Measurements from ENCODE around the gene HOOK2. TPM values are rescaled to one million over a fixed set of nuclear protein-coding genes. Genes with fewer than 3 reads are reported as not detected.

HOOK2 gene
- total and polyA plus RNA-seq, 2 of the 13 experiments (the other 11 are each of a cell fraction or from before 2014, with no cell fraction given): 9.2 to 12.9 TPM

DNA sequence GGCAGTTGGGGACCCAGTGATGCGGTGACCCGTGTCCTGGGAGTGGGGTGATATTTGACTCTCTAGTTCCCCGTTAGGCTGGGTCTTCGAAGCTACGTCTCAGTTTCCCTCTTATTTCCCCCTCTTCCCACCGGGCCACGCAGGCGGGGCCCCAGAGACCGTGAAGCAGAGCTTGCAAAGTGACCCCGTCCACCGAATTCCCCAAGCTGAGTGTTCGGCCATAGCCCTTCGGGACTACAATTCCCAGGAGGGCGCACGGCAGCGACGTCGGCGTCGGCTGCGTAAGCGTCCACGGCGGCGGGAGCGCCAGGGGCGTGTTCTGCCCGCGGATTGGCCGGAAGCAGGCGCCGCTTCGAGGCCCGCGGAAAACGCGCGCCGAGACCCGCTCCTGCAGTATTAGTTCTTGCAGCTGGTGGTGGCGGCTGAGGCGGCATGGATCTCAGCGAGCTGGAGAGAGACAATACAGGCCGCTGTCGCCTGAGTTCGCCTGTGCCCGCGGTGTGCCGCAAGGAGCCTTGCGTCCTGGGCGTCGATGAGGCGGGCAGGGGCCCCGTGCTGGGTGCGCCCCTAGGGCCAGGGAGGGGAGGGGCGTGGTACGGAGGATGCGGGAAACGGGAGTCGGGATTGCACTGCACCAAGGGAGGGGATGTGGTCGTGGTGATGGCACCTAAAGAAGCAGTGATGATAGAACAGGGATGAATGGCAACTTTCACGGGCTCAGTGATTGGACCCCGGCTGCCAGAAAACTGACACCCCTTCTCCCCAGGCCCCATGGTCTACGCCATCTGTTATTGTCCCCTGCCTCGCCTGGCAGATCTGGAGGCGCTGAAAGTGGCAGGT is 31.1 kb upstream of the HOOK2 start, which contains the start of gene RNASEH2A (continued):
- TF ChIP-seq, protein P1, sequence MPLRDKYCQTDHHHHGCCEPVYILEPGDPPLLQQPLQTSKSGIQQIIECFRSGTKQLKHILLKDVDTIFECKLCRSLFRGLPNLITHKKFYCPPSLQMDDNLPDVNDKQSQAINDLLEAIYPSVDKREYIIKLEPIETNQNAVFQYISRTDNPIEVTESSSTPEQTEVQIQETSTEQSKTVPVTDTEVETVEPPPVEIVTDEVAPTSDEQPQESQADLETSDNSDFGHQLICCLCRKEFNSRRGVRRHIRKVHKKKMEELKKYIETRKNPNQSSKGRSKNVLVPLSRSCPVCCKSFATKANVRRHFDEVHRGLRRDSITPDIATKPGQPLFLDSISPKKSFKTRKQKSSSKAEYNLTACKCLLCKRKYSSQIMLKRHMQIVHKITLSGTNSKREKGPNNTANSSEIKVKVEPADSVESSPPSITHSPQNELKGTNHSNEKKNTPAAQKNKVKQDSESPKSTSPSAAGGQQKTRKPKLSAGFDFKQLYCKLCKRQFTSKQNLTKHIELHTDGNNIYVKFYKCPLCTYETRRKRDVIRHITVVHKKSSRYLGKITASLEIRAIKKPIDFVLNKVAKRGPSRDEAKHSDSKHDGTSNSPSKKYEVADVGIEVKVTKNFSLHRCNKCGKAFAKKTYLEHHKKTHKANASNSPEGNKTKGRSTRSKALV (CRISPR knock-in tag; IDR thresholded peaks at IDR 0.05): peak; percentile 69; the same call in 1 of the 2 replicates
- TF ChIP-seq ZNF367 (CRISPR knock-in tag; IDR thresholded peaks at IDR 0.05; ENCODE audit: borderline replicate concordance): peak; percentile 84; the same call in 1 of the 2 replicates
- 0 out of 2 replicates have a peak, but pooled peaks have one; percentile 19 for TF ChIP-seq ZNF484 (CRISPR knock-in tag; IDR thresholded peaks at IDR 0.05; ENCODE audit: borderline replicate concordance, low read depth)
- no peak; a peak in 1 of 4 replicates for TF ChIP-seq REST (IDR thresholded peaks at IDR 0.05; ENCODE audit: borderline replicate concordance in 1 of 2, low read depth in 1 of 2, low read length in 2 of 2)
- TF ChIP-seq, protein P2, sequence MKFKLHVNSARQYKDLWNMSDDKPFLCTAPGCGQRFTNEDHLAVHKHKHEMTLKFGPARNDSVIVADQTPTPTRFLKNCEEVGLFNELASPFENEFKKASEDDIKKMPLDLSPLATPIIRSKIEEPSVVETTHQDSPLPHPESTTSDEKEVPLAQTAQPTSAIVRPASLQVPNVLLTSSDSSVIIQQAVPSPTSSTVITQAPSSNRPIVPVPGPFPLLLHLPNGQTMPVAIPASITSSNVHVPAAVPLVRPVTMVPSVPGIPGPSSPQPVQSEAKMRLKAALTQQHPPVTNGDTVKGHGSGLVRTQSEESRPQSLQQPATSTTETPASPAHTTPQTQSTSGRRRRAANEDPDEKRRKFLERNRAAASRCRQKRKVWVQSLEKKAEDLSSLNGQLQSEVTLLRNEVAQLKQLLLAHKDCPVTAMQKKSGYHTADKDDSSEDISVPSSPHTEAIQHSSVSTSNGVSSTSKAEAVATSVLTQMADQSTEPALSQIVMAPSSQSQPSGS (CRISPR knock-in tag; IDR thresholded peaks at IDR 0.05): peak; percentile 69
- peak; percentile 86; the same call in 1 of the 2 replicates for TF ChIP-seq ZC3H13 (CRISPR knock-in tag; IDR thresholded peaks at IDR 0.05)
- no peak for TF ChIP-seq NR2F6 (IDR thresholded peaks at IDR 0.05)
- TF ChIP-seq NR2F6 (CRISPR knock-in tag; IDR thresholded peaks at IDR 0.05): no peak
- TF ChIP-seq GMEB2 (CRISPR knock-in tag; IDR thresholded peaks at IDR 0.05; ENCODE audit: low read depth): peak; percentile 100
- peak; percentile 63; the same call in 1 of the 2 replicates for TF ChIP-seq ZSCAN9 (CRISPR knock-in tag; IDR thresholded peaks at IDR 0.05; ENCODE audit: borderline replicate concordance)
- TF ChIP-seq DNMT1 (CRISPR knock-in tag; IDR thresholded peaks at IDR 0.05): no peak
- TF ChIP-seq, protein P3, sequence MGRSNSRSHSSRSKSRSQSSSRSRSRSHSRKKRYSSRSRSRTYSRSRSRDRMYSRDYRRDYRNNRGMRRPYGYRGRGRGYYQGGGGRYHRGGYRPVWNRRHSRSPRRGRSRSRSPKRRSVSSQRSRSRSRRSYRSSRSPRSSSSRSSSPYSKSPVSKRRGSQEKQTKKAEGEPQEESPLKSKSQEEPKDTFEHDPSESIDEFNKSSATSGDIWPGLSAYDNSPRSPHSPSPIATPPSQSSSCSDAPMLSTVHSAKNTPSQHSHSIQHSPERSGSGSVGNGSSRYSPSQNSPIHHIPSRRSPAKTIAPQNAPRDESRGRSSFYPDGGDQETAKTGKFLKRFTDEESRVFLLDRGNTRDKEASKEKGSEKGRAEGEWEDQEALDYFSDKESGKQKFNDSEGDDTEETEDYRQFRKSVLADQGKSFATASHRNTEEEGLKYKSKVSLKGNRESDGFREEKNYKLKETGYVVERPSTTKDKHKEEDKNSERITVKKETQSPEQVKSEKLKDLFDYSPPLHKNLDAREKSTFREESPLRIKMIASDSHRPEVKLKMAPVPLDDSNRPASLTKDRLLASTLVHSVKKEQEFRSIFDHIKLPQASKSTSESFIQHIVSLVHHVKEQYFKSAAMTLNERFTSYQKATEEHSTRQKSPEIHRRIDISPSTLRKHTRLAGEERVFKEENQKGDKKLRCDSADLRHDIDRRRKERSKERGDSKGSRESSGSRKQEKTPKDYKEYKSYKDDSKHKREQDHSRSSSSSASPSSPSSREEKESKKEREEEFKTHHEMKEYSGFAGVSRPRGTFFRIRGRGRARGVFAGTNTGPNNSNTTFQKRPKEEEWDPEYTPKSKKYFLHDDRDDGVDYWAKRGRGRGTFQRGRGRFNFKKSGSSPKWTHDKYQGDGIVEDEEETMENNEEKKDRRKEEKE (IDR thresholded peaks at IDR 0.05): no peak
- peak; percentile 81 for TF ChIP-seq KDM2A (CRISPR knock-in tag; IDR thresholded peaks at IDR 0.05; ENCODE audit: borderline replicate concordance, low read depth)
- no peak; the same call in 1 of the 2 replicates for TF ChIP-seq ZNF746 (CRISPR knock-in tag; IDR thresholded peaks at IDR 0.05)

Measured in HepG2 (cell line).